Uterus (tissue), 4 donors: ENCODE measurements around the gene R3HDML. TPM values are rescaled to one million over a fixed set of nuclear protein-coding genes. Genes with fewer than 3 reads are reported as not detected.

Experiments
- DNase-seq, 2 donors: peaks; one replicate each; pipeline ENCODE4 v3.0.0-alpha.2; 2019 to 2020
- H3K27ac ChIP-seq, 2 donors: fragments of 200-600 bp; sonication (generic); 1 replicate in 1 of 2; 2 replicates in 1 of 2; pipeline ENCODE4 v1.5.1; 2016 to 2018
- H3K27me3 ChIP-seq, 2 donors: fragments of 200-600 bp; sonication (generic); one replicate each; pipeline ENCODE4 v1.5.1; 2018 to 2019; ENCODE audit warnings: control low read depth in 1 of 2
- H3K36me3 ChIP-seq, 2 donors: fragments of 200-600 bp; sonication (generic); one replicate each; pipeline ENCODE4 v1.5.1; 2019; ENCODE audit warnings: control low read depth in 1 of 2
- H3K4me1 ChIP-seq, 2 donors: fragments of 200-600 bp; sonication (generic); one replicate each; pipeline ENCODE4 v1.5.1; 2018 to 2019; ENCODE audit warnings: control low read depth in 1 of 2
- H3K4me3 ChIP-seq, 2 donors: fragments of 200-600 bp; sonication (generic); 1 replicate in 1 of 2; 2 replicates in 1 of 2; pipeline ENCODE4 v1.5.1; 2018 to 2019; ENCODE audit warnings: mild to moderate bottlenecking in 1 of 2
- H3K9me3 ChIP-seq, 2 donors: fragments of 200-600 bp; sonication (generic); one replicate each; pipeline ENCODE4 v1.5.1; 2019; ENCODE audit warnings: control low read depth in 1 of 2
- POLR2A ChIP-seq, 2 donors: fragments of 450-650 bp; IDR thresholded peaks; one replicate each; pipeline ENCODE4 v1.6.1; 2016; ENCODE audit warnings: antibody characterized with exemption in 2 of 2, mild to moderate bottlenecking in 1 of 2, moderate library complexity in 1 of 2
- intact Hi-C: fragments of 100-400 bp; cut with DNase I; formaldehyde crosslinking; loops from one replicate; pipeline ENCODE4 v1.15.1; 2023; ENCODE audit warnings: low total_unique reads
- total RNA-seq, 4 donors: library from RNA; depleted of rRNA in 3 of 4; stranded (reverse); fragments of >200 nt in 3 of 4; gene quantifications; one replicate each; pipeline versions ENCODE4 v1.1.0 to v1.2.4, GENCODE V29; 2014 to 2023
- TF ChIP-seq, protein P1 (sequence below), 4 experiments: fragments of 200-600 bp in 2 of 4; fragments of 450-650 bp in 2 of 4; sonication (generic) in 2 of 4; IDR thresholded peaks; one replicate each; pipeline ENCODE4 v1.5.1; 2016 to 2019; ENCODE audit warnings: antibody characterized with exemption in 4 of 4, mild to moderate bottlenecking in 2 of 4, moderate library complexity in 1 of 4
- donor health status: DM: yes; HTN: yes; CAD: no.

R3HDML gene
- total RNA-seq, 4 donors from 2014 or later = not detected

GRCh38 chr20:44349349-44349748 lies 12.5 kb downstream of the R3HDML start:
- Histone ChIP-seq H3K27ac (no peak overlapping the region), H3K27me3 (no peaks in the 10 kb centered on the region), H3K4me3 (no peak overlapping the region), H3K9me3 (no peaks in the 10 kb centered on the region), H3K4me1 (no peaks in the 10 kb centered on the region), H3K36me3 (no peaks in the 10 kb centered on the region)
- intact Hi-C loops = no loop called here
- no peak for DNase-seq
- TF ChIP-seq POLR2A (IDR thresholded peaks at IDR 0.05) = no peak
- TF ChIP-seq, protein P1, sequence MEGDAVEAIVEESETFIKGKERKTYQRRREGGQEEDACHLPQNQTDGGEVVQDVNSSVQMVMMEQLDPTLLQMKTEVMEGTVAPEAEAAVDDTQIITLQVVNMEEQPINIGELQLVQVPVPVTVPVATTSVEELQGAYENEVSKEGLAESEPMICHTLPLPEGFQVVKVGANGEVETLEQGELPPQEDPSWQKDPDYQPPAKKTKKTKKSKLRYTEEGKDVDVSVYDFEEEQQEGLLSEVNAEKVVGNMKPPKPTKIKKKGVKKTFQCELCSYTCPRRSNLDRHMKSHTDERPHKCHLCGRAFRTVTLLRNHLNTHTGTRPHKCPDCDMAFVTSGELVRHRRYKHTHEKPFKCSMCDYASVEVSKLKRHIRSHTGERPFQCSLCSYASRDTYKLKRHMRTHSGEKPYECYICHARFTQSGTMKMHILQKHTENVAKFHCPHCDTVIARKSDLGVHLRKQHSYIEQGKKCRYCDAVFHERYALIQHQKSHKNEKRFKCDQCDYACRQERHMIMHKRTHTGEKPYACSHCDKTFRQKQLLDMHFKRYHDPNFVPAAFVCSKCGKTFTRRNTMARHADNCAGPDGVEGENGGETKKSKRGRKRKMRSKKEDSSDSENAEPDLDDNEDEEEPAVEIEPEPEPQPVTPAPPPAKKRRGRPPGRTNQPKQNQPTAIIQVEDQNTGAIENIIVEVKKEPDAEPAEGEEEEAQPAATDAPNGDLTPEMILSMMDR (IDR thresholded peaks at IDR 0.05) = no peak

- no peak overlapping the region for H3K4me3 ChIP-seq
- no peak for DNase-seq
- no peak overlapping the region for H3K27ac ChIP-seq
- no peak for TF ChIP-seq POLR2A (IDR thresholded peaks at IDR 0.05)
- TF ChIP-seq, protein P1 (IDR thresholded peaks at IDR 0.05) = no peak
- no peaks in the 10 kb centered on the region for H3K27me3 ChIP-seq
- no peaks in the 10 kb centered on the region for H3K9me3 ChIP-seq
- intact Hi-C loops = no loop called here
- no peaks in the 10 kb centered on the region for H3K36me3 ChIP-seq
- H3K4me1 ChIP-seq = no peaks in the 10 kb centered on the region
Observed at GRCh38 chr20:44350567-44350966, 13.7 kb downstream of the R3HDML start.

GRCh38 chr20:44354979-44355497 lies 18.2 kb downstream of the R3HDML start:
- Histone ChIP-seq H3K27ac (no peak overlapping the region), H3K36me3 (no peaks in the 10 kb centered on the region), H3K27me3 (no peaks in the 10 kb centered on the region), H3K4me1 (no peaks in the 10 kb centered on the region), H3K4me3 (no peak overlapping the region), H3K9me3 (no peaks in the 10 kb centered on the region)
- DNase-seq = no peak
- intact Hi-C loops = no loop called here
- TF ChIP-seq POLR2A (IDR thresholded peaks at IDR 0.05) = no peak
- TF ChIP-seq, protein P1 (IDR thresholded peaks at IDR 0.05) = no peak

- intact Hi-C loops = no loop called here
- Histone ChIP-seq H3K36me3 (no peaks in the 10 kb centered on the region), H3K4me3 (no peak within 1 kb of the TSS), H3K27me3 (no peaks in the 10 kb centered on the region), H3K27ac (no peak within 1 kb of the TSS), H3K9me3 (no peaks in the 10 kb centered on the region), H3K4me1 (no peaks in the 10 kb centered on the region)
- TF ChIP-seq POLR2A (IDR thresholded peaks at IDR 0.05) = no peak
- TF ChIP-seq, protein P1 (IDR thresholded peaks at IDR 0.05) = no peak
- no peak for DNase-seq
Observed at GRCh38 chr20:44355498-44356352, 18.9 kb downstream of the R3HDML start, which contains the start of gene HNF4A. Gene HNF4A (plus strand): TSS chr20:44355699. CDS start chr20:44355805, 106 bp downstream.

GRCh38 chr20:44356353-44356723 lies 19.5 kb downstream of the R3HDML start:
- no peaks in the 10 kb centered on the region for H3K4me1 ChIP-seq
- no peaks in the 10 kb centered on the region for H3K36me3 ChIP-seq
- no peaks in the 10 kb centered on the region for H3K27me3 ChIP-seq
- H3K4me3 ChIP-seq = no peak overlapping the region
- intact Hi-C loops = no loop called here
- no peak for TF ChIP-seq POLR2A (IDR thresholded peaks at IDR 0.05)
- TF ChIP-seq, protein P1 (IDR thresholded peaks at IDR 0.05) = no peak
- H3K27ac ChIP-seq = no peak overlapping the region
- no peaks in the 10 kb centered on the region for H3K9me3 ChIP-seq
- DNase-seq = no peak
